Activated CD8-positive, alpha-beta memory T cell treated with anti-CD3 and anti-CD28 coated beads, Interleukin-2, amount 50 U/mL, for 24 hours (primary cell): ENCODE data around the gene CAPN10.

Source experiments
- DNase-seq: peaks from one replicate; pipeline ENCODE4 v3.0.0-alpha.2; 2020; ENCODE audit errors: extremely low read depth

Gene CAPN10

DNA sequence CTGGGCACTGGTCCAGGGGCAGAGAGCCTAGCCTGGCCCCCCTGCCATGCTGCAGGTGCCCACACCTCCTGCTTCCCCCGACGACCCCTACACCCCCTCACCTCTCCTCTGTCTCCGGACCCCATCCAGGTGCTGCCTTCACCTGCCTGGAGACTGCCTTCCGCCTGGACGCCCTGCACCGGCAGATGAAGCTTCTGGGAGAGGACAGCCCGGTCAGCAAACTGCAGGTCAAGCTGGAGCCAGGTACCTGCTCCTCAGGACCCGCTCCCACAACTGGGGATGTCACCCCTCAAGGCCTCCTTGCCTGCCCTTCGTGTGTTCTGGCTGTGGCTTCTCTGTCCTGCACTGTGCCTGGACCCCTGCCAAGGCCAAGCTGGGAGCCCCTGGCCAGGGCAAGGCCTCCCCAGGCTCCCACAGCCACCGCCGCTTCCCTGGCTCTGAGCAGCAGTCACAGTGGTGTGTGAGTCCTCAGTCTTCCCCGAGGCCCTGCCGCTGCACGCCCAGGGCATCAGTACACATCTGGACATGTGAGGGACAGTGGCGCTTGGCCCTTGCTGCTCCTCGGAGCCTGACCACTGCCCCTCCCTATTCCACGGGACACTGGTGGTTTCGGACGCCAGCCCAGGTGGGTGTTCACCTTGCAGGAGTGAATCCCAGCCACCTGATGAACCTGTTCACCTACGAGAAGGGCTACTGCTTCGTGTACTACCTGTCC, 12.0 kb upstream of the CAPN10 start:
- DNase-seq, result no peak

DNA sequence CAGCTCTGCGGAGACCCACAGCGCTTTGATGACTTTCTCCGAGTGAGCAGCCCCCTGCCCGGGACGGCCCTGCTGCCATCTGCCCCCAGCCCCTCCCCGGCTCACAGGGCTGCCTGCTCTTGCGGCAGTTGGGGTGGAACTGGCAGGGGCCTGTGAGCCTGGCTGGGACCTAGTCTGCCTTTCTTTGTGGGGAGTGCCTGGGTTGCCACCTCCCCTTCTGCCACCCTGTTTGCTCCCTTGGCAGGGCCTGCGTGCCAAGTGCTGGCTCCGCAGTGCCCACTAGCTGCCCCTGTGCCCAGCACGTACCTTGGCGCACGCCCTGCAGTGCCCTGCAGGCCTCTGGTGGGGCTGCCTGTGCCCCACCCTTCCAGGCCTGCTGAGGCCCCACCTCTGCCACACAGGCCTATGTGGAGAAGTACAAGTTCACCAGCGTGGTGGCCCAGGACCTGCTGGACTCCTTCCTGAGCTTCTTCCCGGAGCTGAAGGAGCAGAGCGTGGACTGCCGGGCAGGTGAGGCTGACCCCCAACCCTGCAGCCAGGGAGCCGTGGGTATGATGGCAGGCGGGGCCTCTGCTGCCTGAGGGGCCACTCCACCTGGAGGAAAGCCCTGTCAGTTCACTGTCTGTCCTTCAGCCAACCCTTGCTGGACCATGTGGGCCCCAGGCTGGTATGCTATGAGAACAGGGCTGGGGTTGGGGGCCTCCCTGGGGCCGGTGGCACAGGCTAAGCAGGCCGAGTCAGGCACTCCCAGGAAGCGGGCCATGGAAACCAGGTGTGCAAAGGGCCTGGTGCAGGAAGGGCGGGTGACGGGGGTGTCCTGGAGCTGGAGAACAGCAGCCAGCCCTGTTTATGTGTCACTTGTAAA, 11.2 kb upstream of the CAPN10 start:
- DNase-seq, result no peak

DNA sequence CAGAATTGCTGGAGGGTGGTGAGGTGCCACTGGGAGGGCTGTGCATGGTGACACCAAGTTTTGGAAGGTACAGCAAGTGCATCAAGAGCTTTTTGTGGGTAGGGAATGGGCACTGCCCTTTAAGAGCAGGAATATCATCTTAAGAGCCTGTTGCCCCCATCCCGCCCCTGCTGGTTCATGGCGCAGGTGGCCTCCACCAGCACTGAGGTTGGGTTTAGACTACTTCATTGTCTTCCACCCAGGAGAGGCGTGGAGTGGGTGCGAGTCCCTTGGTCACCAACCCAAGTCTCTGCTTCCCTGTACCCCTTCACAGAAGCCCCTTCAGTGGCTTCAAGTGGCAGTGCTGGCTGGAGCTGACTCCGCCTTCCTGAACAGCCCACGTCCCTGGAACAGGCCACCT, 10.5 kb upstream of the CAPN10 start:
- no peak for DNase-seq

DNA sequence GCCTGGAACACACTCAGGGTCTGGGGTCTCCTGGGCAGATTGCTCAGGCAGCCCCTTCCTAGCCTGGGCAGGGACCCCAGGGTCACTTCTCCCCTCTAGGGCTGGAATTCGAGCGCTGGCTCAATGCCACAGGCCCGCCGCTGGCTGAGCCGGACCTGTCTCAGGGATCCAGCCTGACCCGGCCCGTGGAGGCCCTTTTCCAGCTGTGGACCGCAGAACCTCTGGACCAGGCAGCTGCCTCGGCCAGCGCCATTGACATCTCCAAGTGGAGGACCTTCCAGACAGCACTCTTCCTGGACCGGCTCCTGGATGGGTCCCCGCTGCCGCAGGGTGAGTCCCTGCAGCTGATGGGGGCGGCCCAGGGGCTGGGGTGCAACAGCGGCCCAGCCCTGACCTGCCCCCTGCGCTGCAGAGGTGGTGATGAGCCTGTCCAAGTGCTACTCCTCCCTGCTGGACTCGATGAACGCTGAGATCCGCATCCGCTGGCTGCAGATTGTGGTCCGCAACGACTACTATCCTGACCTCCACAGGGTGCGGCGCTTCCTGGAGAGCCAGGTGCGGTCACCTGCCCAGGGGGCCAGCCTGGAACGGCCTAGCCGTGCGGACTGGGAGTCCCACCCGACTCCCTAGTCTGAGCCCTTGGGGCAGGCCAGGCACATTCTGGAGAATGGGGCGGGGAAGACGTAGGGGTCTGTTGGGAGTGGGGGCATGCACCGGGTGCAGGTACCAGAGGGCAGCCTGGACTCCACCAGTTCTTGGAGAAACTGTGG, 9.9 kb upstream of the CAPN10 start:
- no peak for DNase-seq

DNA sequence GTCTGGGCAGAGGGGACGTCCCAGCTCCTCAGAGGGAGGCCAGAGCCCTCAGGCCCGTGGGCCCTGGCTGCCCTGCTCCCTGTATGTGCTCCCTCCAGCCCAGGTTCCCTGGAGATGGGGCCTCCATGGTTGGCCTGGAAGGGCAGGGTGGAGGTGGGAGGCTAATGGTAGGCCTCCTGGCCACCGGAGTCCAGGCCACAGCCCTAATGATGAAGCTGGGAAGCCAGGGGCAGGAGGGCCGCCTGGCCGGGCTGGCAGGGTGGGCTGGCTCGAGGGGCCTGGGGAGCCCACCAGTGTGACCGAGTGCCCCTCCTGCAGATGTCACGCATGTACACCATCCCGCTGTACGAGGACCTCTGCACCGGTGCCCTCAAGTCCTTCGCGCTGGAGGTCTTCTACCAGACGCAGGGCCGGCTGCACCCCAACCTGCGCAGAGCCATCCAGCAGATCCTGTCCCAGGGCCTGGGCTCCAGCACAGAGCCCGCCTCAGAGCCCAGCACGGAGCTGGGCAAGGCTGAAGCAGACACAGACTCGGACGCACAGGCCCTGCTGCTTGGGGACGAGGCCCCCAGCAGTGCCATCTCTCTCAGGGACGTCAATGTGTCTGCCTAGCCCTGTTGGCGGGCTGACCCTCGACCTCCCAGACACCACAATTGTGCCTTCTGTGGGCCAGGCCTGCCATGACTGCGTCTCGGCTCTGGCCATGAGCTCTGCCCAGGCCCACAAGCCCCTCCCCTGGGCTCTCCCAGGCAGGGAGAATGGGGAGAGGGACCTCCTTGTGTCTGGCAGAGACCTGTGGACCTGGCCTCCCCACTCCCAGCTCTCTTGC, 9.0 kb upstream of the CAPN10 start:
- no peak for DNase-seq

DNA sequence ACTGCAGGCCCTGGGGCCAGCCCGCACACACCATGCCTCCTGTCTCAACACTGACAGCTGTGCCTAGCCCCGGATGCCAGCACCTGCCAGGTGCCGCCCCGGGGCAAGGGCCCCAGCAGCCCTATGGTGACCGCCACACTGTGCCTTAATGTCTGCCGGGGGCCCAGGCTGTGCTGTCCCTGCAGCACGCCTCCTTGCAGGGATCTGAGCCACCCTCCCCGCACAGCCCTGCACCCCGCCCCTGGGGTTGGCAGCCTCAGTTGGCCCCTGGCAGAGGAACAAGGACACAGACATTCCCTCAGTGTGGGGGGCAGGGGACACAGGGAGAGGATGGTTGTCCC, 8.5 kb upstream of the CAPN10 start:
- DNase-seq, result no peak

DNA sequence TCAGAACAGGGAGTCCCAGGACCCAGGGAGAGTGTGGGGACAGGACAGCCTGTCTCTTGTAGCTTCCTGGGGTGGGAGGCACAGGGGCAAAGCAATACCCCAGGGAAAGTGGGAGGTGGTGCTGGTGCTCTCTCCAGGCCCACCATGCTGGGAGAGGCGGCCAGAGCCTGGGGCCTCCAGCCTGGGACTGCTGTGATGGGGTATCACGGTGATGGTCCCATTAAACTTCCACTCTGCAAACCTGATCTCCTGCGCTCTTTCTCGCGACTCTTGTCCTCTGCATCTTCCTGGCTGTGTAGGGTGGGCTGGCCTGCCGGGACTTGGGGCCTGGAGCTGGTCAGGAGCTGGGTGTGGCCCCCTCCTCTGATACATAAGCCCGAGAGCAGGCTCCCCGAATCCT, 8.0 kb upstream of the CAPN10 start:
- no peak for DNase-seq

DNA sequence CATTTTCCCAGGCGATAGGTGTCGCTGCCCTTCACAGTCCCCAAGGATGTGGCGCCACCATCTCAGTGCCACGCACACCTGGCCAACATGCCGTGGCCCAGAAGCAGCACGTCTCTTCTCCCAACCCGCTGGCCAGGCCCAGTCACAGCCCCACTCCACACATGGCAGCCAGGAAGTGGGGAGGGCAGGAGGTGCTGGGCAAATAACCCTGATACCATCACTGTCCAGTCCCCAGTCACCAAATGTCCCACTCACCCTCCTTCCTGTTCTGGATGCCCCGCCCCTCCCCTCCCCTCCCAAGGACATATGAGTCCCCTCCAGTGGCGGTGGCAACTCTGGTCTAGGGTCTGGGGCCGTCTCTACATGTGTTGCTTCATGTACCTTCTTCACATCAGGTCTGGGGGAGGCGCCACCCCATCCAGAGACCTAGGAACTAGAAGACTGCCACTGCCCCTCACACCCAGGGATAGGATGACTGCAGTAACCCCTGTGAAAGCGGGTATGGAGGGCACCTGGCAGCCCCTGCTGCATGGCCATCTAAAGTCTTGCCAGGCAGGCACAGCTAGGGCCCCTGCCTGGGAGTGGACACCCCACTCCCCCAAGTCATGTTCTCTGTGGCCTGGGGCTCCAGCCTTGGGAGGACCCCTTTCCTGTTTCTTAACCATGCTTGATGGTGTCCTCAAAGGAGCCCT, 7.3 kb upstream of the CAPN10 start:
- DNase-seq, result no peak

DNA sequence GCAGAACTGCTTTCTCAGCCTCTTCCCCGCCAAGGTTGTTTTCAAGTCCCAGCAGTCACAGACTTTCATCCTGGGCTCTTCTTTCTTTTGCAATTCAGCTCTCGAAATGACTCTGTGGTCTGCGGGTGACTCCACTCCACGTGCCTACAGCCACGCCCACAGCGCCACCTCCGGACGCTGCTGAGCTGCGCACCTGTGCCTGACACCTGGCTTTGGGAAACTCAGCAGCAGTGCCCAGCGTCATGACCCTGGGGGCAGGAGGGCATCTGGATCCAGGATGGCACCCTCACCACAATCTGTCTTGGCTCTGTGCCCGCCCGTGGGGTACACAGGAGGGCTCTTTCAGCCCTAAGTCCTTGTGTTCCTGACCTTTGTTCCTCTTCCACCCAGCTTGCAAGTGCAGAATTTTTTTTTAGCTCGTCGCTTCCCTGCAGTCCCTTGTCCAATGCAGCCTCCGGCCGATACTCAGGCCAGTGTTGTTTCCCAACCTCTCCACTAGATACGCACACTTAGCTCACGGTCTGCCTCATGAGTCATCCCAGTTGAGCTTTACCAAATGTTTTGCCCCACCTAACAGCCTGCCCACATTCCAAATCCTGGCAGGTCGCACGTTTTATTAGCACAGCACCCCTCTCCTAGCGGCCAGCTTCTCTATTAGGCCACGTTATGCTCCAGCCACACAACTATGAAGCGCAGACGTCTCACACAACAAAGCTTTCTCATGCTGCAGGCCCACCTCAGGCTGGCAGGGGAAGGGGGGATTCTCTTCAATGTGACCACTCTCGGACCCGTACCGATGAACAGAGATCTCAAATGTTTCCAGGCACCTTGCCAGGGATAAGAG, 6.5 kb upstream of the CAPN10 start:
- no peak for DNase-seq

DNA sequence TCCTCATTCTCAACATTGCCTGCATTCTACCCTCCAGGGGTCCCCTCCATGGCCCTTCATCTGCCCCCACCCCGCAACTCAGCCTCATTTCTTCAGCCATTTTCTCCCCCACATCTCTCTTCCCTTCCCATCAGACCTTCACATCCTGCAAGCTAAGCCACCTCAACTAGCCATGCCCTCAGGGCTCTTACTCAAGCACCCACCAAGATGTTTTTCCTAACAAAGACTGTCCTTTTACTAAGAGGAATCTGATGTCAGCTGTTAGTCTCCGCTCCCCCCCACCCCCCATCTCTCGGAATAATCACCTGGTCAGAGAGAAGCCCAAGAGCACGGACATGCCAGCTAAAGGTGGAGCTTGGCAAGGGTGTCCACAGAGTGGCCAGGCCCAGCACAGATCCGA, 4.7 kb upstream of the CAPN10 start:
- DNase-seq, result no peak

DNA sequence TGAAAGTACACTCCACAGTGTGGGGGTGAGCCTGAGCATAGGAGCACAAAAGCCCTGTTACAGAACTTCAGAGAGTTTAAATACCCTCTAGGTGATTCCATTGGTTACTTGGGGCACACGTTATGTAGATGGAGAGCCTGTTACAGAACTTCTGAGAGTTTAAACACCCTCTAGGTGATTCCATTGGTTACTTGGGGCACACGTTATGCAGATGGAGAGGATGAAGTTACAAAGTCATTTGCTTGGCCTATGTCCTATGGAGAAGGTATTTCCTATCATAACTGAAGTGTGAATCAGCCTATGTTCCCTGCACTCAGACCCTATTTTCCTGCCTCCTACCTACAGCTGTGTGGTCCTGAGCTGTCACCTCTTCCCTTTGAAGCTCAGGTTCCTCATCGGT, 3.8 kb upstream of the CAPN10 start:
- no peak for DNase-seq

DNA sequence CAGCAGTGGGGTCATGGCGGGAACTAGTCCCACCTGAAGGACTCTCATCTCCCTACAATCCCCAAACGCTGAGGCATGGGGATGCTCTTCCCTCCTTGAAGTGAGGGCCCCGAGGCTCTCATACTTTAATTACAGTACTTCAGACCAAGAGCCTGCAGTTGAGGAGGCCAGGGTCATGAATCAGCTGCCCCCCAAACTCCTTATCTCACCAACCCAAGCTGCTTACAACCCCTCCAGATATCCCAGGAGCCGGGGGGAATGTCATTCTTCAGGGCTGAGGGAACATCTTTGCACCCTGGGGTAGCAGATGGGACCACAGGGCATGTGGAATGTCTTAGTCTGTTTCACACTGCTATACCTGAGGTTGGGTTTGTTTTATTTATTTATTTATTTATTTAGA, 2.8 kb upstream of the CAPN10 start:
- DNase-seq, result no peak

DNA sequence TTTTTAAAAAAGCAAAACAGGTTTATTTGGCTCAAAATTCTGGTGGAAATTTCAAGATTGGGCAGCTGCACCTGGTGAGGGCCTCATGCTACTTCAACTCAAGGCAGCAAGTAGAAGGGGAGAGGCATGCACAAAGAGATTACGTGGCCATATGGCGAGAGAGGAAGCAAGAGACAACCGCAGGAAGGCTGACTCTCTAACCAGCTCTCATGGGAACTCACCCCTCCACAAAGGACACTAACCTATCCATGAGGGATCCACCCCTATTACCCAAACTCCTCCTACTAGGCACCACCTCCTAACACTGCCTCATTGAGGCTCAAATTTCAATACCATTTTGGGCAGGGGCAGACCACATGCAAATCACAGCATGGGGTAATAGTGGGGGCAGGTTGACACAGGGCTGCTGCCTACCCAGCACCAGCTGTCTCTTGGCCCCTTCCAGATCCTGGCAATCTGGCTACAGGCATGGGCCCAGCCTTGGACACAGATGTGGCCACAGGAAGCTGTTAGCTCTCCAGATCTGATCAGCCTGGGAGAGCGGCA, 2.0 kb upstream of the CAPN10 start:
- DNase-seq, result no peak

DNA sequence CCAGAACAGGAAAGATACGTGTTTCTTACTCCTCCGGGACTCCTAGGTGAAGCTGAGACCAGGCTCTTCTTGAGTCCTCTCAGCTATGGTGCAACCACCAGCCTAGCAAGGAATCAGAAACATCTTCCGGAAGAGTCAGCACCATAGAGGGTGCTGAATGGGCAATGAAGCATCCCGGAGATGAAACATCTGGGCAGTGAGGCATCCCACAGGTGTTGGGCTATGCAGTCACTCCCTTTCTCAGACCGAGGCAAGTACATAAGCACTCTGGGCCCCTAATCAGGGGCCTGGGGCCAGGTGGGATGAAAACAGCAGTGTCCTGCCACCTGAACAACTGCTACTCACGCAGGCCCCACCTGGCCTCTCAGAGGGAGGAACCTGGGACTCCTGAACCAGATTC, 1.4 kb upstream of the CAPN10 start:
- no peak for DNase-seq

DNA sequence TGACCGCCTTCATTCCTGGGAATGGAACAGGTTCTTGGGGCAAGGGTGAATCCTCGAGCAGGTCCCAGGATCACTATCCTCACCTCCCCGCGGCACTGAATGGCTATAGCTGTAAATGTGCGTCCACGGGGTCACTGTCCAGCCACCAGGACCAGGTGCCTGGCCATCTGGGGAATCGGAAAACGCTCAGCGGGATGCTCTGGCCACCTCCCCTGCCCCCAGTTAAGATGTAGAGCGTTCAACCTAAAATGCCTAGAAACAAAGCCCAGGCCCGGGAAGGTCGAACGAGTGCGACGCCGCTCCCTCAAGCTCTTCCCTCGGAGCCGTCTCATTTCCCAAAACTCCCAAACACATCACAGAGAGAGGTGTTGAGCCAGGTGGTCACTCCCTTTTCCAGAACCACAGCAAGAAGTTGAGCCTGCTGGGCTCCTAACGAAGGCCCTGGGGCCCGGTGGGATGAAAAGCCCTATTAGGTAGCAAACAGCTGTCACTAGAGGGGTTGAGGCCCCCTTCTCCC, 795 bp upstream of the CAPN10 start:
- DNase-seq, result no peak

DNA sequence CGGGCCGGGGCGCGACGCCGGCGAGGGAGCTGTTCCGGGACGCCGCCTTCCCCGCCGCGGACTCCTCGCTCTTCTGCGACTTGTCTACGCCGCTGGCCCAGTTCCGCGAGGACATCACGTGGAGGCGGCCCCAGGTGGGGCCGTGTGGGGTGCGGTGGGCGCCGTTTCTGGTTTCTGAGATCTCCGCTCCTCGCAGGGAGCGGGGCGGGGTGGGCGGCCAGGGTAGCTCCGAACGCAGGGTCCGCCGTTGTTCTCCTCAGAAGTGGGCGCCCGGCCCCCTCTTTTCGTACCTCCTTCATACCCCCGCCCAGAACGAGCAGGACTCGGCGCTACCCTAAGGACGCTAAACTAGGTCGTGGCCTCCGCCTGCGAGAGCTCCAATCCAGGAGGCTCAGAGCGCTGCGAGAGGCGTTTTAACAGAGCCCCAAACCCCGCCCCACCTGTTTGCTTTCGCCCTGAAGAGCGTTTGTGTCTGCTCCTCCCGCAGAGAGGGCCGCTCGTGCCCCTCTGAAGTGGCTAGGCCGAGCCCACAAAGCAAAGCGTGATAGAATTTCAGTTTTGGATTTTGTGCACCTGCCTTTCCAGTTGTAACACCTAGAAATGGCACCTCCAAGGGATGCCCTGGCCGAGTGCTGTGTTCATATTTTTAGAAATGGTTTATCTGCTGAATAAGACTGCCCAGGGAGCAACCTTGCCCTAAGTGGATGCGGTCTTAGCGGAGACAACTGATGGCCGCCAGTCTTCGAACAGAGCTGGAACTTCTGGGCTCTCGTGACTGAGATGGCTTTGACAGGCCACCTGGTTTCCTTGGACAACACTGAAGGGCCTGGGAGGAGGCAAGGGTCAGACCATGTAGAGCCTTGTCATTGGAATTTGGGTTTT, 626 bp downstream of the CAPN10 start:
- DNase-seq, result no peak

DNA sequence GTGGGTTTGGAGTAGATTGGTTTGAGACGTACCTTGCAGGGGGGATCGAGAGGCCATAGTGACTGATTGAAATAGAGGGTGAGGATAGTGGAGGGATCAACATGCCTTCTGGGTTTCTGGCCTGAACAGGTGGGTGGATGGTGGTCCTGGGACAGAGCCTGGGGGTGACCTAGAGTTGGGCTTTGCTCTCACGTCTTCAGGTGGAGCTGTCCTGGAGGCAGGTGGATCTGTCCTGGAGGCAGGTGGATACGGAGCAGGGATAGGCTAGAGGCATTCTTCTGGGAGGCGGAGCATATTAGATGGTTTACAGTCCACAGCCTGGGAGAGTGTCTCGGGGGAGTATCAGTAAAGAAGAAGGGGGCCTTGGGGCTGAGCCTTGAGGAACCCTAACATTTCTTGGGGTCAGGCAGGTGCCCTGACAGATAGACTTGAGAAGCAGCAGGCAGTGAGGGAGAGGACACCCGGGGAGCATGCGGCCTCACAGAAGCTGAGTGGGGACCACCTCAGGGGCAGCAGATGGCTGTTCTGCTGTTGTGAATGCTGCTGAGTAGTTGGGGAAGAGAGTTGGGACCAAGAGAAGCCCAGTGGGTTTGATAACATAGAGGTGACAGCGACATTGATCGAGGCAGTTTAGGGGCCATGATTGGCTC, 1.6 kb downstream of the CAPN10 start:
- no peak for DNase-seq

DNA sequence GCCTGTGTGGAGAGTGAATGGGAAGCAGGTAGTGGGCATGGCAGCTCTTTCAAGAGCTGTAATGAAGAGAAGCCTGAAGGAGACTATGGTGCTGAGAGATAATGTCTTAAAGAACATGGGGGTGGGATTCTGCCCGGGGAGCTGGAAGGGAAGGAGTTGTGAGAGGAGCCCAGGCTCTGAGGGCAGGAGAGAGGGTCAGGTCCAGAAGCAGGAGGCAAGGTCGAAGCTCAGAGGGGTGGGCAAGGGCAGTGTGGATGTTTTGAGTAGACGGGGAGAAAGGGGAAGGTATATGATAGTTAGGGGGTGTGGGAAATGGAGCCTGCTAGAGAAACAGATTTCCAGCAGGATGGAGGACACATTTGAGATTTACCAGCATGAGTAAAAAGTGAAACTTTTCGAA, 2.1 kb downstream of the CAPN10 start:
- DNase-seq, result no peak
